Left renal pelvis (tissue), 4 donors: ENCODE data around the gene TMEM266. TPM values are rescaled to one million over a fixed set of nuclear protein-coding genes. Genes with fewer than 3 reads are reported as not detected.

Source experiments
- DNase-seq, 4 donors: peaks; one replicate each; pipeline ENCODE4 v3.0.0-alpha.2; 2013; ENCODE audit warnings: low read depth in 4 of 4, low spot score in 3 of 4
- polyA plus RNA-seq, 4 donors: library from polyadenylated mRNA; unstranded; fragments of 120-200 nt; gene quantifications; one replicate each; pipeline ENCODE4 v1.2.1, GENCODE V29; 2013; ENCODE audit not compliant: insufficient read length in 4 of 4

The TMEM266 gene
- polyA plus RNA-seq, 4 donors = 0.78 to 14.0 (median 11.0) TPM

DNA sequence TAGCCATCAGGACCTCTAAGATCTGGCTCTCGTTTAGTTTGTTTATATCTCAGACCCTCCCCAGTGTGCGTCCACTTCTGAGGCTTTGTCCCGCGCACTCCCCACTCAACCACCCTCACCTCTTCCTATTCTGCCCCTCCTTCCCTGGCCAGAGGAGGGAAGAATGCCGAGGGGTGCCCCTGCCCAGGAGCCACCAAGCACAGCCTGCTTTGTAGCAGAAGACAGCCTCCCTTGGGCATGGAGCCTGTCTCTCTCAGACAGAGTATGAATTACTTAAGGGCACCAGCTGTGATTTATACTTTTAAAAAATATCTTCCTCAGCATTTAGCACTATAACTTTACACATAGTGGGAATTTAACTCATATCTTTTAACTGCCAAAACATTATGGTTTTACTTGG, 6.0 kb downstream of the TMEM266 start:
- no peak for DNase-seq

DNA sequence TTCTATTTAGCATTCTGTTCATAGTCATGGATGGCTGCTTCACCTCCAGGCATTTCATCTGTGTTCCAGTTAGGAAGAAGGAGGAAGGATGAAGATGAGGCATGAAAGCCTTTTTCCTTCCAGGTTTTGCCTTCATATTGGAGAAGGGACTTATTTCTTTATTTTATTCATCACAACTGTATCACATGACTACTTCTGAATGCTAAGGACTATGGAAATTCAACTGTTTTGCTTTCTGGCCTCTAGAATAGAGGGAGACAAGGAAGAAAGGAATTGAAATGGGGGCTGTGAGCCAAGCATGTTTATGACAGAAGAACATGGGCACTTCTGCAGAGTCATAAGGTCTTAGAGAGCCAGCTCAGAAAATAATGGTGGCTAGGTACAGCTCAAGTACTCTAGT, 10.4 kb downstream of the TMEM266 start:
- no peak for DNase-seq

- no peak for DNase-seq
These were observed 11.3 kb downstream of the TMEM266 start for GRCh38 chr15:76070921-76071635.

DNA sequence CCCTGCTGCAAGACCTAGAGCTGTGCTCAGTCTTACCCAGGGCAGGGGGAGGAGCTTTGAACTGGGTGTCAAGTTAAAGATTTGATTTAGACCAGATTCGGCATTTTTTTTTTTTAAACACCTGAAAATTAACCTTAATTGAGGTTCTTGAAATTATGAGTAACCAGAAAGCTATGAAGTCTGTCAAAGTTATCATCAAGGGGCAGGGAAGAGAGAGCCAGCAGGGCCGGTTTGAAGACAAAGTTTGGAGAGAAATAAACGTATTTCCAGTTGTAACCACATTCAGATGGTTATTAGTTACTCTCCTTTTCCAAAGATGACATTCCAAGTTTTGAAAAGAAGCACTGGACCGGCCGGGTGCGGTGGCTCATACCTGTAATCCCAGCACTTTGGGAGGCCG, 12.0 kb downstream of the TMEM266 start:
- DNase-seq = no peak

GRCh38 chr15:76073554-76073953, 13.8 kb downstream of the TMEM266 start:
- DNase-seq = no peak

DNA sequence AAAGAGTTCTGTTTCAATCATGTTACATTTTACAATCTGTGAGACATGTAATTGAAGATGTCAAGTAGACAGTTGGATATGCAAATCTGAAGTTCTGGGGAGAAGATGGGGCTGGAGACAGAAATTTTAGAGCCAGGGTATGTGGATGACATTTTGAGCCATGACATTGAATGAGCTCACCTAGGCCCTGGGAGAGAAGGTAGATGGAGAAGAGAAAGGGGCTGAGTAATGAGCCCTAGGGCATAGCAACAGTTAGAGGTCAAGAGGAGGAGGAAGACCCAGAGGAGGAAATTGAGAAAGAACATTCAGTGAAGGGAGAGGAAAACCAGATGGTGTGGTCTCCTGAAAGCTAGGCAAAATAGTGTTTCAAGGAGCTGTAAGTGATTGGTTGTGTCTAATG, 15.3 kb downstream of the TMEM266 start:
- no peak for DNase-seq

DNA sequence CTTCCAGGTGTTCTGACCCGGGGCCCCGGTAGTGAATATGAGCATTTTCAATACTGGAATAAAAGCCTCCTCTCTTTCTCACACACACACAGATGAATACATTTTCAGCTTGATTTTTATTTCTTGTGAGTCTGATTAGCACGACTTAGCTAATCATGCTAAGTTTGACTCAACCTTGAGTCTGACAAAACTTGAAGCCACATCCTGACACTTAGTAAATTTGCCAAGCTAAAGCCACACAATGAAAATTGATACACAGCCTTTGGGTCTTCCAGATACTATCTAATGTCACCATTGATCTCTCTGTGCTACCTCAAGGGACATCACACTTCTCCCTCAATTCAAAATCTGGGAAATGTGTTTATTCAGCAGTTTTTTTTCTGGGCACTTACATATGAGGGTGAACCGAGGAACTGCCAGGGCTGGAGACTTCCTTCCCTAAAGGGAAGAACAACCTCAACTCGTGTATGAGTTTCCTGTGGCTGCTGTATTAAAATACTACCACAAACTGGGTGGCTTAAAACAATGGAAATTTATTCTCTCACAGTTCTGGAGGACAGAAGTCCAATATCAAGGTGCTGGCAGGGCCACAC, 18.6 kb downstream of the TMEM266 start:
- DNase-seq = no peak

- no peak for DNase-seq
These were observed 24.5 kb downstream of the TMEM266 start for GRCh38 chr15:76084256-76084655.

GRCh38 chr15:76098685-76099084, 38.9 kb downstream of the TMEM266 start:
- no peak for DNase-seq

DNA sequence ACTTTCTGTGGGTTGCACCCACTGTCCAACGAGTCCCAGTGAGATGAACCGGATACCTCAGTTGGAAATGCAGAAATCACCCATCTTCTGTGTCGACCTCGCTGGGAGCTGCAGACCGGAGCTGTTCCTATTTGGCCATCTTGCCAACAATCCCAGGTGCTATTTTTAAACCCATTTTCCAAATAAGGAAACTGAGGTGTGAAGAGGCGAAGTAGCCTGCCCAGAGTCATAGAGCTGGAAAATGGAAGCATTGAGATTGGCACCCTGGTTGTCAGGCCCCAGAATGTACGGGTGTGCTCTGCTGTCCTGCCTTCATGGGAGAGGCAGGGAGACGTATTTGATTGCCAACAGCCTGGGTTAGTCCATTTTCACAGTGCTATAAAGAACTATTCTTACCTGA, 39.6 kb downstream of the TMEM266 start:
- DNase-seq = no peak

- DNase-seq = no peak
These were observed 40.6 kb downstream of the TMEM266 start for GRCh38 chr15:76100361-76100760.

GRCh38 chr15:76101655-76102054, 41.9 kb downstream of the TMEM266 start:
- DNase-seq = no peak

GRCh38 chr15:76105391-76105790, 45.6 kb downstream of the TMEM266 start:
- DNase-seq = no peak

DNA sequence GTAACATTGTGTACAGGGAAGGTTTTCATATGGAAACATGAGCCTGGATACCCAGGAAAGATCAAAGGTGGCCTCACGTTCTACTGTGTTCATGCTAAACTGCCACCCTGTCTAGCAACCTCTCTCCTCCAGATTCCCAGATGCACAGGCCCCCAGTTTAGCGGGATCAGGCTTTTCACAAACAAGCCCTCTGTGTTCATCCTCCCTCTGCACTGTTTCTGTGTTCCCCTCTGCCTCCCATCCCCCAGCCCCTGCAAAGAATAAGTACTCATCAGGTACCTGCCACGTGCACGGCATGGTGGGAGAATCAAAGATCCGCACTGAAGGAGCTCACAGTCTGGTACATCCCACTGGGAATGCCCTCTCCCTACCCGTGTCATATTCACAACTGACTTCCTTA, 46.1 kb downstream of the TMEM266 start:
- DNase-seq = no peak

DNA sequence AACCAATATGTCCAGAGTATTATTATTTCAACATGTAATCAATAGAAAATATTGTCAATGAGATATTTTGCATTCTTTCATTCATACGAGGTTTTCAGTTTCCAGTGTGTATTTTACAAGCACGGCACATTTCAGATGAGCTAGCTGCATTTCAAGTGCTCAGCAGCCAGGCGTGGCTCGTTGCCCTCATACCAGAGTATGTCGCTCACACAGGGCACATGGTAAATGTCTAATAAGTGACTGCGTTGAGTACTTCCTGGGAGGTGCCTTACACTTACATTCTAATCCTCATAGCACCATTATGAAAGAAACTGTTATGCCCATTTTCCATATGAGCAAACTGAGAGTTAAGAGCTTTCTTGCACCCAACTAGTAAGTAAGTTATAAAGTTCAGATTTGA, 47.4 kb downstream of the TMEM266 start:
- DNase-seq = no peak

GRCh38 chr15:76108021-76108723, 48.4 kb downstream of the TMEM266 start:
- no peak for DNase-seq

DNA sequence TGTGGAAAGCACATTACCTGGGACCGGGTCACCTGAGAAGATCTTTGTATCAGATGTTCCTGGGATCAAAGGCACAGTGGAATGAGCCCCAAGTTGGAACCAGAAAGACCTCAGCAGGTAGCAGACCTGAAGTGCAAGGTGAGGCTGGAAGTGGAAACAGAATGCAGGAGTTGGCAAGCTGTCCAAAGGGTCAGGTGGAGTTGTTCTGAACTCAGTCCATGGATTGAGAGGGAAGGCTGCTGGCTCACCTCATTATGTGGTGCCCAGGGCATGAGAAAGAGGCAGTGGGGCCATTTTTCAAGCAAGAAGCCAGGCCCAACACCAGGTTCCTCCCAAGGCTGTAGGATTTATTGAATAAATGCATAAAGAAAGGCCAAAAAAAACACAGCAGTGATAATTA, 49.3 kb downstream of the TMEM266 start:
- DNase-seq = no peak

- DNase-seq = no peak
These were observed 54.8 kb downstream of the TMEM266 start for GRCh38 chr15:76114561-76114960.

- no peak for DNase-seq
These were observed 56.5 kb downstream of the TMEM266 start for GRCh38 chr15:76116138-76116885.

GRCh38 chr15:76117181-76117580, 57.4 kb downstream of the TMEM266 start:
- DNase-seq = no peak

- DNase-seq = no peak
These were observed 59.0 kb downstream of the TMEM266 start for GRCh38 chr15:76118767-76119166.
